K562 (cell line): ENCODE results near the gene GOLGA8A. TPM values are rescaled to one million over a fixed set of nuclear protein-coding genes. Genes with fewer than 3 reads are reported as not detected.

ENCODE experiments used
- ARHGAP35 ChIP-seq: fragments of 450-650 bp; IDR thresholded peaks from 2 replicates; pipeline ENCODE4 v1.6.1; 2018; ENCODE audit not compliant: partially characterized antibody
- CREBBP ChIP-seq: IDR thresholded peaks from one replicate; pipeline ENCODE4 v1.6.1; 2012; ENCODE audit warnings: low read depth, mild to moderate bottlenecking, control low read depth, inconsistent platforms, low read length
- CTBP1 ChIP-seq: fragments of 450-650 bp; IDR thresholded peaks from 2 replicates; pipeline ENCODE4 v1.6.1; 2016; ENCODE audit warnings: borderline replicate concordance
- EWSR1 ChIP-seq: fragments of 450-650 bp; IDR thresholded peaks from 2 replicates; pipeline ENCODE4 v1.6.1; 2018; ENCODE audit warnings: borderline replicate concordance, mild to moderate bottlenecking, low read depth, moderate library complexity; ENCODE audit not compliant: partially characterized antibody
- EZH2 ChIP-seq: IDR thresholded peaks from 2 replicates; pipeline ENCODE4 v1.6.1; 2012; ENCODE audit warnings: low read depth, mild to moderate bottlenecking, inconsistent platforms, low read length, borderline replicate concordance
- FOXK1 ChIP-seq: sonication (generic); formaldehyde crosslinking; IDR thresholded peaks from 2 replicates; pipeline ENCODE4 v1.8.0; 2022; ENCODE audit warnings: missing genetic modification reagents, mild to moderate bottlenecking, borderline replicate concordance
- MCM3 ChIP-seq: fragments of 450-650 bp; IDR thresholded peaks from 2 replicates; pipeline ENCODE4 v1.6.1; 2016
- MXI1 ChIP-seq: IDR thresholded peaks from 2 replicates; pipeline ENCODE4 v1.6.1; 2011; ENCODE audit warnings: low read depth, mild to moderate bottlenecking, improper control_type of control experiment, low read length
- NFIC ChIP-seq: fragments of 450-650 bp; IDR thresholded peaks from 2 replicates; pipeline ENCODE4 v1.6.1; 2017; ENCODE audit warnings: mild to moderate bottlenecking, inconsistent platforms
- RAD21 ChIP-seq, 2 experiments: fragments of 250-450 bp in 1 of 2; fragments of 450-650 bp in 1 of 2; sonication (Bioruptor Pico) in 1 of 2; formaldehyde crosslinking in 1 of 2; IDR thresholded peaks in 1 of 2; conservative IDR thresholded peaks in 1 of 2; 2 replicates each; pipeline versions ENCODE4 v1.4.0 to v1.8.0; 2020 to 2022; ENCODE audit warnings: mild to moderate bottlenecking in 2 of 2, moderate library complexity in 1 of 2
- RBM39 ChIP-seq: fragments of 200-400 bp; formaldehyde crosslinking; optimal IDR thresholded peaks from 2 replicates; pipeline ENCODE3; 2018; ENCODE audit warnings: low read depth, low read length
- SMARCC2 ChIP-seq: fragments of 450-650 bp; IDR thresholded peaks from 2 replicates; pipeline ENCODE4 v1.6.1; 2017; ENCODE audit warnings: antibody characterized with exemption, moderate library complexity, mild to moderate bottlenecking, low read depth
- SRSF9 ChIP-seq: fragments of 200-400 bp; formaldehyde crosslinking; IDR thresholded peaks from 2 replicates; pipeline ENCODE4 v1.6.1; 2017; ENCODE audit warnings: low read depth, low read length, borderline replicate concordance
- TAL1 ChIP-seq: fragments of 450-650 bp; IDR thresholded peaks from 2 replicates; pipeline ENCODE4 v1.6.1; 2016; ENCODE audit warnings: mild to moderate bottlenecking
- TCFL5 ChIP-seq: fragments of 250-450 bp; sonication (Bioruptor Pico); conservative IDR thresholded peaks from 2 replicates; pipeline ENCODE4 v1.6.1; 2021; ENCODE audit warnings: mild to moderate bottlenecking, moderate library complexity, matching md5 sums
- TRIM24 ChIP-seq, 2 experiments: fragments of 450-650 bp; IDR thresholded peaks; 2 replicates each; pipeline ENCODE4 v1.6.1; 2016
- TRIM28 ChIP-seq: fragments of 450-650 bp; IDR thresholded peaks from 2 replicates; pipeline ENCODE4 v1.6.1; 2017
- ZFP30 ChIP-seq: fragments of 250-450 bp; sonication (Bioruptor Pico); IDR thresholded peaks from 2 replicates; pipeline ENCODE4 v1.8.0; 2022; ENCODE audit warnings: moderate library complexity, mild to moderate bottlenecking, inconsistent platforms, borderline replicate concordance
- ZNF121 ChIP-seq: sonication (generic); formaldehyde crosslinking; conservative IDR thresholded peaks from 2 replicates; pipeline ENCODE4 v1.8.0; 2022; ENCODE audit warnings: missing genetic modification reagents
- ZNF143 ChIP-seq: sonication (generic); formaldehyde crosslinking; IDR thresholded peaks from 2 replicates; pipeline ENCODE4 v1.9.0; 2022; ENCODE audit warnings: mild to moderate bottlenecking, missing genetic modification reagents
- ZNF212 ChIP-seq: fragments of 450-650 bp; formaldehyde crosslinking; IDR thresholded peaks from 2 replicates; pipeline ENCODE4 v1.4.0; 2020; ENCODE audit warnings: mild to moderate bottlenecking
- ZNF263 ChIP-seq: sonication (generic); formaldehyde crosslinking; IDR thresholded peaks from 2 replicates; pipeline ENCODE4 v1.8.0; 2022; ENCODE audit warnings: mild to moderate bottlenecking, missing genetic modification reagents, borderline replicate concordance
- ZNF766 ChIP-seq: fragments of 200-800 bp; sonication (Bioruptor generic); conservative IDR thresholded peaks from 2 replicates; pipeline ENCODE4 v1.6.1; 2016; ENCODE audit warnings: missing genetic modification characterization, missing compliant biosample characterization
- polyA plus RNA-seq, 8 experiments: library from polyadenylated mRNA; depleted of rRNA in 4 of 8; stranded (reverse) in 5 of 8; unstranded in 3 of 8; fragments of >200 nt; fragmentation: Nextera tagmentation in 2 of 8; fragmentation: Illumina TruSeq in 1 of 8; extraction: Ambion mirVana in 2 of 8; extraction: Trizol in 1 of 8; gene quantifications; 2 replicates each; pipeline versions ENCODE4 v1.2.1 to v1.2.3, GENCODE V29; 2011 to 2014; ENCODE audit warnings: inconsistent platforms in 1 of 8, missing spikeins in 1 of 8
- total RNA-seq, 7 experiments: library from RNA; depleted of rRNA in 6 of 7; stranded (reverse); fragments of >200 nt in 6 of 7; fragmentation: Illumina TruSeq in 2 of 7; extraction: Trizol in 2 of 7; gene quantifications; 2 replicates each; pipeline versions ENCODE4 v1.2.1 to v1.2.3, GENCODE V29; 2011 to 2021; ENCODE audit warnings: low replicate concordance in 1 of 7
- TF ChIP-seq, protein P1 (sequence below): fragments of 450-650 bp; IDR thresholded peaks from one replicate; pipeline ENCODE4 v1.6.1; 2018; ENCODE audit warnings: mild to moderate bottlenecking, moderate library complexity; ENCODE audit not compliant: partially characterized antibody
- TF ChIP-seq, protein P2 (sequence below): fragments of 250-450 bp; sonication (Bioruptor Pico); IDR thresholded peaks from 2 replicates; pipeline ENCODE4 v1.8.0; 2022; ENCODE audit warnings: inconsistent platforms
- TF ChIP-seq, protein P3 (sequence below): IDR thresholded peaks from 3 replicates; pipeline ENCODE4 v1.6.1; 2011; ENCODE audit warnings: borderline replicate concordance, mild to moderate bottlenecking, moderate library complexity; ENCODE audit not compliant: insufficient read length; ENCODE audit errors: extremely low read depth

Gene GOLGA8A
- total and polyA plus RNA-seq, 9 of the 15 experiments (the other 6 are each of a cell fraction or from before 2014, with no cell fraction given) = 11.2 to 191 (median 56.3) TPM

- TF ChIP-seq, protein P1, sequence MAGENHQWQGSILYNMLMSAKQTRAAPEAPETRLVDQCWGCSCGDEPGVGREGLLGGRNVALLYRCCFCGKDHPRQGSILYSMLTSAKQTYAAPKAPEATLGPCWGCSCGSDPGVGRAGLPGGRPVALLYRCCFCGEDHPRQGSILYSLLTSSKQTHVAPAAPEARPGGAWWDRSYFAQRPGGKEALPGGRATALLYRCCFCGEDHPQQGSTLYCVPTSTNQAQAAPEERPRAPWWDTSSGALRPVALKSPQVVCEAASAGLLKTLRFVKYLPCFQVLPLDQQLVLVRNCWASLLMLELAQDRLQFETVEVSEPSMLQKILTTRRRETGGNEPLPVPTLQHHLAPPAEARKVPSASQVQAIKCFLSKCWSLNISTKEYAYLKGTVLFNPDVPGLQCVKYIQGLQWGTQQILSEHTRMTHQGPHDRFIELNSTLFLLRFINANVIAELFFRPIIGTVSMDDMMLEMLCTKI = no peak
- no peak for TF ChIP-seq ZNF212 (CRISPR knock-in tag)
- TF ChIP-seq EZH2 = no peak
- TF ChIP-seq ZNF263 (CRISPR knock-in tag) = peak; percentile 72
- TF ChIP-seq CTBP1 = no peak
- no peak for TF ChIP-seq RBM39
- no peak for TF ChIP-seq ZFP30 (CRISPR knock-in tag)
- TF ChIP-seq CREBBP = no peak
- no peak for TF ChIP-seq MCM3
- TF ChIP-seq EWSR1 = no peak
- no peak for TF ChIP-seq ARHGAP35
- TF ChIP-seq ZNF121 (CRISPR knock-in tag) = no peak
- TF ChIP-seq TAL1 = no peak
- peak; percentile 37; the same call in 1 of the 2 replicates for TF ChIP-seq MXI1
- TF ChIP-seq, protein P2, sequence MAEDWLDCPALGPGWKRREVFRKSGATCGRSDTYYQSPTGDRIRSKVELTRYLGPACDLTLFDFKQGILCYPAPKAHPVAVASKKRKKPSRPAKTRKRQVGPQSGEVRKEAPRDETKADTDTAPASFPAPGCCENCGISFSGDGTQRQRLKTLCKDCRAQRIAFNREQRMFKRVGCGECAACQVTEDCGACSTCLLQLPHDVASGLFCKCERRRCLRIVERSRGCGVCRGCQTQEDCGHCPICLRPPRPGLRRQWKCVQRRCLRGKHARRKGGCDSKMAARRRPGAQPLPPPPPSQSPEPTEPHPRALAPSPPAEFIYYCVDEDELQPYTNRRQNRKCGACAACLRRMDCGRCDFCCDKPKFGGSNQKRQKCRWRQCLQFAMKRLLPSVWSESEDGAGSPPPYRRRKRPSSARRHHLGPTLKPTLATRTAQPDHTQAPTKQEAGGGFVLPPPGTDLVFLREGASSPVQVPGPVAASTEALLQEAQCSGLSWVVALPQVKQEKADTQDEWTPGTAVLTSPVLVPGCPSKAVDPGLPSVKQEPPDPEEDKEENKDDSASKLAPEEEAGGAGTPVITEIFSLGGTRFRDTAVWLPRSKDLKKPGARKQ (CRISPR knock-in tag) = no peak
- no peak for TF ChIP-seq SRSF9
- TF ChIP-seq ZNF766 (CRISPR knock-in tag) = no peak
- no peak for TF ChIP-seq FOXK1
- TF ChIP-seq TRIM24 (IDR thresholded peaks at IDR 0.05) = peak in 1 of 2 experiments; percentile 44; a peak in 1 of 4 replicates
- TF ChIP-seq RAD21 (CRISPR knock-in tag; conservative IDR thresholded peaks at IDR 0.05 in 1 of 2, IDR thresholded peaks at IDR 0.05 in 1 of 2) = no peak
- TF ChIP-seq, protein P3, sequence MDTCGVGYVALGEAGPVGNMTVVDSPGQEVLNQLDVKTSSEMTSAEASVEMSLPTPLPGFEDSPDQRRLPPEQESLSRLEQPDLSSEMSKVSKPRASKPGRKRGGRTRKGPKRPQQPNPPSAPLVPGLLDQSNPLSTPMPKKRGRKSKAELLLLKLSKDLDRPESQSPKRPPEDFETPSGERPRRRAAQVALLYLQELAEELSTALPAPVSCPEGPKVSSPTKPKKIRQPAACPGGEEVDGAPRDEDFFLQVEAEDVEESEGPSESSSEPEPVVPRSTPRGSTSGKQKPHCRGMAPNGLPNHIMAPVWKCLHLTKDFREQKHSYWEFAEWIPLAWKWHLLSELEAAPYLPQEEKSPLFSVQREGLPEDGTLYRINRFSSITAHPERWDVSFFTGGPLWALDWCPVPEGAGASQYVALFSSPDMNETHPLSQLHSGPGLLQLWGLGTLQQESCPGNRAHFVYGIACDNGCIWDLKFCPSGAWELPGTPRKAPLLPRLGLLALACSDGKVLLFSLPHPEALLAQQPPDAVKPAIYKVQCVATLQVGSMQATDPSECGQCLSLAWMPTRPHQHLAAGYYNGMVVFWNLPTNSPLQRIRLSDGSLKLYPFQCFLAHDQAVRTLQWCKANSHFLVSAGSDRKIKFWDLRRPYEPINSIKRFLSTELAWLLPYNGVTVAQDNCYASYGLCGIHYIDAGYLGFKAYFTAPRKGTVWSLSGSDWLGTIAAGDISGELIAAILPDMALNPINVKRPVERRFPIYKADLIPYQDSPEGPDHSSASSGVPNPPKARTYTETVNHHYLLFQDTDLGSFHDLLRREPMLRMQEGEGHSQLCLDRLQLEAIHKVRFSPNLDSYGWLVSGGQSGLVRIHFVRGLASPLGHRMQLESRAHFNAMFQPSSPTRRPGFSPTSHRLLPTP = no peak
- TF ChIP-seq TCFL5 = no peak
- peak; percentile 47; the same call in 1 of the 2 replicates for TF ChIP-seq NFIC
- no peak for TF ChIP-seq TRIM28
- no peak for TF ChIP-seq SMARCC2
- TF ChIP-seq ZNF143 (CRISPR knock-in tag) = no peak; the same call in 1 of the 2 replicates
These were observed at the start of gene GOLGA8A (continued) for GRCh38 chr15:34437687-34438086.
